DND-41 (cell line): ENCODE results near the gene IFI30.

ENCODE experiments used
- EZH2 ChIP-seq: IDR thresholded peaks from 3 replicates; pipeline ENCODE4 v1.6.1; 2012; ENCODE audit warnings: borderline replicate concordance, low read depth, mild to moderate bottlenecking, moderate library complexity, low read length, inconsistent platforms; ENCODE audit not compliant: severe bottlenecking
- TF ChIP-seq, protein P1 (sequence below): IDR thresholded peaks from 2 replicates; pipeline ENCODE4 v1.5.1; 2012; ENCODE audit warnings: borderline replicate concordance, low read length, moderate library complexity, mild to moderate bottlenecking; ENCODE audit not compliant: poor library complexity, severe bottlenecking; ENCODE audit errors: extremely low read depth

DNA sequence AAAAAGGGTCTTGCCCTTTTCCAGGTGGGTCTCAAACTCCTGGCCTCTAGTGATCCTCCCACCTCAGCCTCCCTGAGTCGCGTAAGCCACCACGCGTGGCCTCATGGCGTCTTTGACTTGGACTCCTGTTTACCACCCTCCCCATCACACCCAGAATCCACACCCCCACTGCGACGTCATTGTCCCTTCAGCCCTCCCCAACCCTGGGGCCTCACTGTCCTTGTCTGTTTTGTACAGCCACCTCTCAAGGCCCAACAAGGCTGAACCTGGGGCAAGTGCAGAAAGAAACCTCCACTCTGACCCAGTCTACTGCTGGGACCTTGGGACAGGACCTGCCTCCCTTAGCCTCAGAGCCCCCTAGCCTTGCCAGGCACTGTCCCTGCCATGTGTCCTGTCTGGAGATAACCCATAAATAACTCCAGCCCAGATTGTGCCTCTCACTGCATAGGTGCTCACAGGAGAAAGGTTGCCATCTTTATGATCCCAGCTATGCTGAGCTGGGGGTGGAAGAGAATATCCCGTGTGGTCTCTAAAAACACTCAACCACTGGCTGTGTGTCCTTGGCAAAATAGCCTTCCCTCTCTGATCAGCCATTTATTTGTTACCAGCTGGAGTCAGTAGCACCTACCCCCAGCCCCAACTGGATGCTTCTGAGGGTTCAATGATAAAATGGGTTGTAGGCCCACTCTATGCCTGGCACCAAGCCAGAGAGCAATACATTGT, 1.8 kb upstream of the IFI30 start:
- TF ChIP-seq, protein P1, sequence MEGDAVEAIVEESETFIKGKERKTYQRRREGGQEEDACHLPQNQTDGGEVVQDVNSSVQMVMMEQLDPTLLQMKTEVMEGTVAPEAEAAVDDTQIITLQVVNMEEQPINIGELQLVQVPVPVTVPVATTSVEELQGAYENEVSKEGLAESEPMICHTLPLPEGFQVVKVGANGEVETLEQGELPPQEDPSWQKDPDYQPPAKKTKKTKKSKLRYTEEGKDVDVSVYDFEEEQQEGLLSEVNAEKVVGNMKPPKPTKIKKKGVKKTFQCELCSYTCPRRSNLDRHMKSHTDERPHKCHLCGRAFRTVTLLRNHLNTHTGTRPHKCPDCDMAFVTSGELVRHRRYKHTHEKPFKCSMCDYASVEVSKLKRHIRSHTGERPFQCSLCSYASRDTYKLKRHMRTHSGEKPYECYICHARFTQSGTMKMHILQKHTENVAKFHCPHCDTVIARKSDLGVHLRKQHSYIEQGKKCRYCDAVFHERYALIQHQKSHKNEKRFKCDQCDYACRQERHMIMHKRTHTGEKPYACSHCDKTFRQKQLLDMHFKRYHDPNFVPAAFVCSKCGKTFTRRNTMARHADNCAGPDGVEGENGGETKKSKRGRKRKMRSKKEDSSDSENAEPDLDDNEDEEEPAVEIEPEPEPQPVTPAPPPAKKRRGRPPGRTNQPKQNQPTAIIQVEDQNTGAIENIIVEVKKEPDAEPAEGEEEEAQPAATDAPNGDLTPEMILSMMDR, result no peak
- TF ChIP-seq EZH2, result no peak
